NCI-H82 treated with DMSO at 0.1 percent for 48 hours (cell line): ENCODE data around the gene ADAM10.

Source experiments
- DNase-seq: peaks from one replicate; lab custom pipeline; 2025; ENCODE audit not compliant: unreplicated experiment; lab: John Stamatoyannopoulos, UW

ADAM10 gene

DNA sequence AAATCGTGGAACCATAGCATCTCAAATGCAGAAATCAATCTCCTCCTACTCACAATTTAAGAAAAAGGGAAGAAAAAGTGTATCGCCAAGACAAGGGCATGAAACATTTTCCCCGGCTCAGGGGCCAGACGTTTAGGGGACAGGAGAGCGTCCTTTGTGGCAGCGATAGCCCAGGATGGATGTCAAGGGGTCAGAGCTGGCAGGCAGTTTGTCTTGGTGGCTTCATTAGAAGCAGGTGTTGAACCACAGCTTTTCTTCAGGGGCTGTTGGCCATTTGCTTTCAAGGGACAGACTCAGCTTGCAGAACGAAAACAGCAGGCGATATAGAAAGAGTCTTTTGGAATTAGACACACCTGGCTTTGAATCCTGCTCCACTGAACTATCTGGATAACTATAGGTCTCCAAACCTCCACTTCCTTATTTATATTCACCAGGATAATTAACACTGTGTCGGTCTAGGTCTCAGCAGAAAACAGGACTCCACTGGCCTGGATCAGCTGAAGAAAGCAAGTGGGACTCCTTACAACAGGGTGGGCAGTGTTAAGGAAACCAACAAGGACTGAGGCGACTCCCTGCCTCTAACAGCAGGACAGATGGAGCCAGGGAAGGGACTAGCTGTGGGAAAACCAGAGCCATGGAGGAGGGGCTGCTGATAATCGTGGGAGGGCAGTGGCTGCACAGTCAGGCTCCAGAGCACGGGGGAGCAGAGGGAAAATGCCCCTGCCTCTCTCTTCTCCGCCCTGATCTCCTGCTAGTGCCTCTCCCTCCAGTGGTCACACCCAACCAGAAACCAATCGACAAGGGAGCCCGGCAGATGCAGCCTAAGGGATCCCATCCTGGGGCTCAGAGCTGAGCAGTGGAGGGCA, 194.1 kb downstream of the ADAM10 start:
- peak; percentile 95 for DNase-seq

DNA sequence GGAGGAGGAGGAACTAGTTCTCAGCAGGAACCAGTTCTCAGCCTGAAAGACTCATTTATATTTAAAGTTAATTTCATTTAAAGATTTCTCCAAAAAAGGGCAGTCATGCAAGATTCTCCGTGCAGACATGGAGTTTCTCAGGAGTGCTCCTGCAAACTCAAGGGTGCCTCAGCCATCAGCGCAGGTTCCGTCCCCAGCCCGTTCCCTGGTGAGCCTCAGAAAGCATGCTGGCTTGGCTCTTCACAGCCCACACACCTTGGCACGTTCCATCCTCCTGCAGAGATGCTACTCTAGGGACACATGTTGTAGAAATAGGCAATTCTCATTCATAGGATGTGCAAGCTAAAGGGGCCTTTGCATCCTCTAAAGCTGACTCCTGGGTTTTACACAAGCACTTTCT, 194.7 kb downstream of the ADAM10 start:
- DNase-seq: no peak

DNA sequence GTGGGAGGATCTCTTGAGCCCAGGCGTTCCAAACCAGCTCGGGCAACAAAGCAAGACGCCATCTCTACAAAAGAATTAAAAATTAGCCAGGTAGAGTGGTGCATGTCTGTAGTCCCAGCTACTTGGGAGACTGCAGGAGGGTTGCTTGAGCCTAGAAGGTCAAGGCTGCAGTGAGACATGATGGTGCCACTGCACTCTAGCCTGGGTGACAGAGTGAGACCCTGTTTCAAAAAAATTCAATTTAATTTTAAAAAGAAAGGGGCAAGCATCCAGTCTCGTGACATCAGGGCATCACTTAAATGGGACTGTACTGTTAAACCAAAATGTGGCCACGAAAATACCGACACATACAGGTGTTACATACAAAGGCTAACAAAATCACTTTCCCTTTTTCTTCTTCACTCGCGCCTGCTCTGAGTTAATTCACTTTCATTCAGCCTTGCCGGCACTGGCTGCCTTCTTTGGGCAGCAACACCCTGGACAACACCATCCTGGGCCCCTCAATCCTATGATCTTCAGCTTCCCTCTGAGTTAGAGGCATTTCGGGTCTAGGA, 196.1 kb downstream of the ADAM10 start:
- DNase-seq: no peak

- DNase-seq: no peak
Measured at GRCh38 chr15:58552505-58553364, 196.8 kb downstream of the ADAM10 start.

- peak; percentile 42 for DNase-seq
Measured at GRCh38 chr15:58551764-58552504, 197.6 kb downstream of the ADAM10 start.

DNA sequence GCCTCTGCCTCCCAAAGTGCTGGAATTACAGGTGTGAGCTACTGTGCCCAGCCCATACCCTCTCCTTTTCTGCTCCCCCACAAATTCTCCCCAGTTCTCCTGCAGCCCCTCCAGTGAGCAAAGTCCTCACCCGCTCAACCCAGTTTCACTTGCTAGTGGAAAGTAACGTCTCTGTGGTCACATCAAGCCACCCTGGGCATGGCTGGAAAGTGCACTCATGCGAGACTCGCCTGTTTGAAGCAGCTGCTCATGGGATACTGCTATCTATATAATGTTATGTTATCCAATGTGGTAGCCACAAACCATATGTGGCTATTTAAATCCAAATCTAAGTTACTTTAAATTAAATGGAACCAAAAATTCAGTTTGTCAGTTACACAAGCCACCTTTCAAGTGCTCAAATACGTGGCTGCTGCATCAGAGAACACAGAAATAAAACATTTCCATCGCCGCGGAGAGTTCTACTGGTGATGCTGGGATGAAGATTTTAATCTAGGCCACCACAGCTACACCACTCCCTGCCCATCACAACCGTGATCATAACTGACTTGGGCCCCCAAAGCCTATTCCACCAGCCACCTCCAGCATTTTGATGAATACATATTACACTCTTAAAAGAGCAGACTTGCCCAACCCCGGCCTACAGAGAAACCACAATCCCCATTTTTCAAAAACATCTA, 198.3 kb downstream of the ADAM10 start:
- no peak for DNase-seq

GRCh38 chr15:58549785-58550074, 199.8 kb downstream of the ADAM10 start:
- peak; percentile 80 for DNase-seq

GRCh38 chr15:58549013-58549784, 200.3 kb downstream of the ADAM10 start:
- DNase-seq: peak; percentile 91

DNA sequence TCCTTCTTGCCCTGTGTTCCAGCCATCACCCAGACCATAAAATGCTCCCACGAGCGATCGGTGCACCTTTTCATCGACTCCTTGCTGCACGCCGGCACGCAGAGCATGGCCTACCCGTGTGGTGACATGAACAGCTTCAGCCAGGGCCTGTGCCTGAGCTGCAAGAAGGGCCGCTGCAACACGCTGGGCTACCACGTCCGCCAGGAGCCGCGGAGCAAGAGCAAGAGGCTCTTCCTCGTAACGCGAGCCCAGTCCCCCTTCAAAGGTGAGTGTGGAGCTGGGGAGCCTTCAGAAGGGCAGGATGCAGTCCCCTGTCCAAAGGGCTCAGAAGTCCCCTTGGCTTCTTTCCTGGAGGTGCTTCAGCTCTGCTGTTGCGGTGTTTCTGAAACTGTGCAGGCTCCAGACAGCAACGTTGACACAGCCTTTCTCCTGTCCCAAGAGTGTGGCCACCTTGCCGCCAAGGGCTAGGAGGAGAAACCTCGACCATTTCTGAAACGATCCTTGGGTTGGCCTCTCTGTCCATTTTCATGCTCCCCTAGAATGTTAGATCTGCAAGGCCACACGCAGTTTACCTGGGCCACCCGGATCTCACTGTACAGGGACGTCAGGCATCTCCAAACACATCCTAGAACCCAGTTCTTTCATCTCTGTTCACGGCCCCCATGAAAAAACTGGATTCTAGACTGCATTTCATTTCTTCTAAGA, 201.0 kb downstream of the ADAM10 start:
- no peak for DNase-seq

- DNase-seq: no peak
Measured at GRCh38 chr15:58547628-58548307, 201.7 kb downstream of the ADAM10 start.

GRCh38 chr15:58546635-58547627, 202.6 kb downstream of the ADAM10 start:
- DNase-seq: no peak

- no peak for DNase-seq
Measured at GRCh38 chr15:58546066-58546591, 203.4 kb downstream of the ADAM10 start.

DNA sequence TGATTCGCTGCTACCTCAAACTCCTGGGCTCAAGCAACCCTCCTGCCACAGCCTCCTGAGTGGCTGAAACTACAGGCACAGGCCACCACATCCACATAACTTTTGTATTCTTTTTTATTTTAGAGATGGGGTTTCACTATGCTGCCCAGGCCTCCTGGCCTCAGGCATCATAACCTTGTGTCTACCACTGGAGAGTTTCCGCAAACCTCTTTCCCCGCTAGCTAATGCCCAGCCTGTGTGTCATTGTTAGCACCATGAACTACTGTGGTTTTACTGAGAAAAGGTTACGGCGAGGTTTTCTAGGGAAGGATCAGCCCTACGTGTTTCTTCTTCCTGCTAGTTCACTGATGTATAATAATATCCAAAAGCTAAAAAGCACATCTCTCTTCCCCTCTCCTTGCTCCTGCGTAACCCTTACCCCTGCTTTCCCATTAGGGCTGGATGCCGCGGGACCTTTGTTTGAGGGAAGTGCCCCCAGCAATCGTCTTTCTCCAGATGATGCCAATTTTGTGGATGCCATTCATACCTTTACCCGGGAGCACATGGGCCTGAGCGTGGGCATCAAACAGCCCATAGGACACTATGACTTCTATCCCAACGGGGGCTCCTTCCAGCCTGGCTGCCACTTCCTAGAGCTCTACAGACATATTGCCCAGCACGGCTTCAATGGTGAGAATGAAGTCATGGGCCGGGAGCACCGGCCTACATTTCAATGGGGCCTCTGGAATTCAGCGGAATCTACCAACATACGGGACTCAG, 204.0 kb downstream of the ADAM10 start:
- no peak for DNase-seq

GRCh38 chr15:58544756-58545155, 204.8 kb downstream of the ADAM10 start:
- DNase-seq: no peak

DNA sequence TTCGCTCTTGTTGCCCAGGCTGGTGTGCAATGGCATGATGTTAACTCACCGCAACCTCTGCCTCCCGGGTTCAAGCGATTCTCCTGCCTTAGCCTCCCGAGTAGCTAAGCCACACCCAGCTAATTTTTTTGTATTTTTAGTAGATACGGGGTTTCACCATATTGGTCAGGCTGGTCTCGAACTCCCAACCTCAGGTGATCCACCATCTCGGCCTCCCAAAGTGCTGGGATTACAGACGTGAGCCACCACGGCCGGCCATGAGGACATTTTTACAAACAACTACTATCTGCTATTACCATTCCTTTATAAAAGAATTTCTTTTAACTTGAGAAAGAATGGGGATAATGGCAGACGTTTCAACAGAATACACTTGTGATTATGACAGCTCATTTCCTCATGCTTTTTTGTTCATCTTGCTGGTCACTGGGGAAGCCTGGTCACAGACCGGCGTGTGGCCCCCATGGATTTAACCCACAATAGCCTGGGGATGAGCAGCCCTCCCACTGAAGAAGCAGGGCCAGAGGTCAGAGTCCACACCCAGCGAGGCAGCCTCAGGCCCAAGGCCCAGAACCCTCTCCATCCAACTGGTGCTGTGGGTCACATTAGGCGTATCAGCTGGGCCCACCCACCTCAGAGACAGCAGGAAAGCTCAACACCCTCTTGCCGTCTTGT, 205.7 kb downstream of the ADAM10 start:
- DNase-seq: no peak
